IMR-90 (cell line): Measurements from ENCODE around the gene MICAL3.
"Not testable (repeated sequence)": the region's sequence is repeated elsewhere in the genome, so short reads cannot be mapped to it uniquely, and the experiment has no call there.

ENCODE experiments used
- CTCF ChIP-seq: conservative IDR thresholded peaks from 2 replicates; pipeline ENCODE4 v1.5.1; 2012; ENCODE audit warnings: mild to moderate bottlenecking, low read depth, low read length, improper control_type of control experiment
- MAZ ChIP-seq: IDR thresholded peaks from 2 replicates; pipeline ENCODE4 v1.6.1; 2012; ENCODE audit warnings: low read depth, mild to moderate bottlenecking, low read length, improper control_type of control experiment, moderate library complexity, borderline replicate concordance

- TF ChIP-seq MAZ, CTCF: not testable (repeated sequence)
Observed at GRCh38 chr22:17764852-17765251, 259.5 kb downstream of the MICAL3 start.
